Calu3 (cell line): ENCODE data around the gene PDE1A. TPM values are rescaled to one million over a fixed set of nuclear protein-coding genes. Genes with fewer than 3 reads are reported as not detected.

Experiments
- BruUV-seq: library from RNA; stranded (reverse); fragments of 400-500 nt; replicated peaks from 2 replicates; lab custom pipeline; 2021; lab: Mats Ljungman, UMichigan
- CTCF ChIA-PET: fragments of 300-600 bp; sonication (Branson Sonifier 250); formaldehyde crosslinking; loops from one replicate; lab custom pipeline; 2022; ENCODE audit warnings: antibody characterized with exemption; lab: Charles Lee
- DNase-seq: peaks from one replicate; pipeline ENCODE4 v3.0.0; 2022
- H3K27ac Mint-ChIP-seq: one replicate; pipeline ENCODE4 v1.8.0; 2022; ENCODE audit warnings: mixed read lengths; ENCODE audit not compliant: unreplicated experiment
- H3K27me3 Mint-ChIP-seq: one replicate; pipeline ENCODE4 v1.8.0; 2022; ENCODE audit warnings: mixed read lengths; ENCODE audit not compliant: unreplicated experiment
- H3K36me3 Mint-ChIP-seq: one replicate; pipeline ENCODE4 v1.8.0; 2022; ENCODE audit warnings: mild to moderate bottlenecking, moderate library complexity, mixed read lengths; ENCODE audit not compliant: insufficient read depth, unreplicated experiment
- H3K4me1 Mint-ChIP-seq: one replicate; pipeline ENCODE4 v1.8.0; 2022; ENCODE audit warnings: mild to moderate bottlenecking, low read depth, mixed read lengths; ENCODE audit not compliant: unreplicated experiment
- H3K4me3 Mint-ChIP-seq: one replicate; pipeline ENCODE4 v1.8.0; 2022; ENCODE audit warnings: mild to moderate bottlenecking, low read depth, moderate library complexity, mixed read lengths; ENCODE audit not compliant: unreplicated experiment
- H3K9me3 Mint-ChIP-seq: one replicate; pipeline ENCODE4 v1.8.0; 2022; ENCODE audit warnings: low read depth, mixed read lengths; ENCODE audit not compliant: unreplicated experiment
- CTCF ChIP-seq: fragments of 200-600 bp; IDR thresholded peaks from one replicate; pipeline ENCODE4 v1.8.0; 2022; ENCODE audit warnings: antibody characterized with exemption; ENCODE audit not compliant: unreplicated experiment
- intact Hi-C: fragments of 100-400 bp; cut with micrococcal nuclease; formaldehyde crosslinking; loops from one replicate; pipeline ENCODE4 v1.10.0; 2022; ENCODE audit not compliant: unreplicated experiment
- total RNA-seq: library from RNA; stranded (reverse); gene quantifications from 2 replicates; pipeline ENCODE4 v1.2.3, GENCODE V29; 2022

The PDE1A gene
- total RNA-seq, 1 experiment from 2014 or later = 0.26 TPM

DNA sequence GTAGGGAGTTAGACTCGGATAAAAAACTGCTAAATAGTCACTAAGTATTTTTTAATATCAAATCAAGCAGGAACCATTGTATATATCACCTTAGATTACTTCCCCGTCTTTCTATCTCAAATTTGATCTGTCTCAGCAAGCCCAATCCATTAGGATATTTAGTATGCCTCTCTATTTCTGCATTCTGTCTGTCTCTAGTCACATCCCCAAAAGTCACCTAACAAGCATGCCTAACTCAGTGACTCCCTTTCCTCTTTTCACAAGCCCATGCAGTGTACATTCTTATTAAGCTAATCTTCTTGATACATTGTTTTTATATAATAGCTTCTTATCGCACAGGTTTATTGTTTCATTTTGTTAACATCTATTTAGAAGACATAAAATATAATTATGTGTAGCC lies 57.8 kb downstream of the PDE1A start:
- DNase-seq = no peak
- no peaks in the 10 kb centered on the region for H3K9me3 Mint-ChIP-seq
- peaks cover 31% of the 10 kb centered on the region for H3K4me1 Mint-ChIP-seq
- CTCF ChIA-PET = no interaction called here
- H3K36me3 Mint-ChIP-seq = peaks cover 4% of the 10 kb centered on the region
- no peaks in the 10 kb centered on the region for H3K27me3 Mint-ChIP-seq
- intact Hi-C loops = no loop called here
- no peak overlapping the region for H3K4me3 Mint-ChIP-seq
- no peak overlapping the region for H3K27ac Mint-ChIP-seq
- BruUV-seq = no TSS peak
- no peak for TF ChIP-seq CTCF

GRCh38 chr2:182368446-182368845 lies 58.4 kb downstream of the PDE1A start:
- no peak for TF ChIP-seq CTCF
- CTCF ChIA-PET = no interaction called here

GRCh38 chr2:182367401-182367800 lies 59.4 kb downstream of the PDE1A start:
- Mint-ChIP-seq H3K36me3 (no peaks in the 10 kb centered on the region), H3K27me3 (no peaks in the 10 kb centered on the region), H3K4me3 (no peak overlapping the region), H3K9me3 (no peaks in the 10 kb centered on the region), H3K4me1 (peaks cover 17% of the 10 kb centered on the region), H3K27ac (no peak overlapping the region)
- CTCF ChIA-PET = no interaction called here
- DNase-seq = no peak
- BruUV-seq = no TSS peak
- intact Hi-C loops = no loop called here
- TF ChIP-seq CTCF = no peak

More at GRCh38 chr2:182368446-182368845, 58.4 kb downstream of the PDE1A start:
- H3K36me3 Mint-ChIP-seq = peaks cover 4% of the 10 kb centered on the region
- H3K27me3 Mint-ChIP-seq = no peaks in the 10 kb centered on the region
- BruUV-seq = no TSS peak
- H3K9me3 Mint-ChIP-seq = no peaks in the 10 kb centered on the region
- intact Hi-C loops = no loop called here
- H3K27ac Mint-ChIP-seq = no peak overlapping the region
- no peak for DNase-seq
- peaks cover 27% of the 10 kb centered on the region for H3K4me1 Mint-ChIP-seq
- no peak overlapping the region for H3K4me3 Mint-ChIP-seq

DNA sequence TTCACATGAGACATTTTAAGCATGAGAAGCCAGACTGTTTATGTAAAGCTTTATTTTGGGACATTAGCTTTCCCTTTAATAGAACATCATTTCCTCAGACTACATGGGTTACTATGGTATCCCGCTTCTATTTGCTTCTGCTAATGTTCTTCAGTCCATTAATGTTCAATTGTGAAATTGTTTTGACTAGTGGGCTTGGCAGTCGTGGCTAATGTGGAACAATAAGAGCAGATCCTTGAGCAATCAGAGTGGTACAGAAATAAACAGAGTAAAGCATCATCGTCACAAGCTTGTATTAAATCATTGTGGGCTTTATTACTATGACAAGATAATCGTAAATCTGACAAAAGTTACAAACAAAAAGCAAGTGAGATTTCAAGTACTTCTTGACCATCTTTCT lies 60.2 kb downstream of the PDE1A start:
- Mint-ChIP-seq H3K36me3 (no peaks in the 10 kb centered on the region), H3K4me1 (peaks cover 16% of the 10 kb centered on the region), H3K27me3 (no peaks in the 10 kb centered on the region), H3K27ac (no peak overlapping the region), H3K9me3 (no peaks in the 10 kb centered on the region), H3K4me3 (no peak overlapping the region)
- no peak for DNase-seq
- CTCF ChIA-PET = no interaction called here
- intact Hi-C loops = no loop called here
- BruUV-seq = no TSS peak
- TF ChIP-seq CTCF = no peak
